Measurements from ENCODE around the gene LIPJ.

DNA sequence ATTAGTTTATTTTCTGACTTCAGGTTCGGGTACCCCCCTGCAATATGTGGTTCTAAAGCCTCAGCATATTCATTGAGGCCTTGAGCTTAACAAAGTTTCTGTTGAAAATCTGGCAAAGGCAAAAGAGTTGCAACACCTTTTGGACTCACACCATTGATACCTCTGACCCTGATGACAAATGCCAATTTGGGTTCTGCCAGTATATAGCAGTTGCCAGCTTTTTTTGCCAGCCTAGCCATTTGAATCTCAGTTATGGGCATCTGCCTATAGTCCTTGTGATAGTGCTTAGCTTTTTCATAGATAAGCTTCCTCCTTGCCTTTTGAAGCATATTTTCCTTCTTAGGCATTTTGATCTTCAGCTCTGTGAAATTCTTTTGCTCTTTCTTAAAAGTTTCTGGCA is 31.9 kb downstream of the LIPJ start:
- no peak for TF ChIP-seq POLR2A (IDR thresholded peaks at IDR 0.05; ENCODE audit: low read length)
- TF ChIP-seq GATA1 (IDR thresholded peaks at IDR 0.05; ENCODE audit: low read depth, low read length) = no peak

All from erythroblast (primary cell).